Ectodermal cell (in vitro differentiated cells): ENCODE data around the gene ZNF490.
"Not testable (repeated sequence)": the region's sequence is repeated elsewhere in the genome, so short reads cannot be mapped to it uniquely, and the experiment has no call there.

Experiments
- H3K27ac ChIP-seq: 2 replicates; pipeline ENCODE4 v1.7.0; 2013; ENCODE audit warnings: mild to moderate bottlenecking, low read depth, low read length; ENCODE audit not compliant: insufficient read depth, poor library complexity, severe bottlenecking
- H3K27me3 ChIP-seq: 2 replicates; pipeline ENCODE4 v1.7.0; 2013; ENCODE audit warnings: mild to moderate bottlenecking, low read length; ENCODE audit not compliant: insufficient read depth, control insufficient read depth, poor library complexity, severe bottlenecking
- H3K36me3 ChIP-seq: one replicate; pipeline ENCODE4 v1.7.0; 2013; ENCODE audit warnings: low read length; ENCODE audit not compliant: control insufficient read depth, insufficient read depth
- H3K4me1 ChIP-seq: one replicate; pipeline ENCODE4 v1.7.0; 2013; ENCODE audit warnings: low read length; ENCODE audit not compliant: control insufficient read depth, insufficient read depth
- H3K4me3 ChIP-seq: 2 replicates; pipeline ENCODE4 v1.7.0; 2013; ENCODE audit warnings: low read depth, low read length, control low read depth; ENCODE audit not compliant: insufficient read depth
- H3K9me3 ChIP-seq: 2 replicates; pipeline ENCODE4 v1.7.0; 2013; ENCODE audit warnings: mild to moderate bottlenecking, low read length, moderate library complexity; ENCODE audit not compliant: control insufficient read depth
- WGBS, 2 experiments: methylation state at CpG; one replicate each; pipeline ENCODE4 v1.1.7; 2013; ENCODE audit warnings: missing lambda C conversion rate in 2 of 2; 5-methylcytosine and 5-hydroxymethylcytosine counted together

Gene ZNF490

GRCh38 chr19:12643716-12644115 is 33.1 kb upstream of the ZNF490 start:
- 96% methylated on average over 14 of the region's 14 CpGs for WGBS, 2 experiments
- not testable (repeated sequence) for H3K27me3 ChIP-seq, H3K4me1 ChIP-seq, H3K27ac ChIP-seq, H3K4me3 ChIP-seq, H3K9me3 ChIP-seq, H3K36me3 ChIP-seq

DNA sequence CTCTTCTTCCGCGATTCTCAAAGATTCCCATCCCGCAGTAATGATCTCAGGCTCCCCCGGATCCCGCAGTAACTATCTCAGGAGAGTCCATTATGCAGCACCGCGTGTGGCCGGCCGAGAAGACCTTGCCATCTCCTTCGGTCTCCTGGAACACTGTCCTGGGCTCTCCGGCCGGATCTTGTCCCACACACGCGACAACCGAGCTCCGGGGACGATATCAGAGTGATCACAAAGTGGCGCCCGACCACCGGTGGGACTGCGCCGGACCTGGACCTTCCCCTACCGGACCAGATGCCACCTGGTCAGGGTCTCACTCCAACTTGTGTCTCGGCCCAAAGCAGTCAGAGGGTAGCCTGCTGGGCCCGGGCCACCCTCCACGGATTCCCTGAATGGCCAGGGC is 31.9 kb upstream of the ZNF490 start:
- 95 to 96% methylated on average over 26 of the region's 26 CpGs for WGBS, 2 experiments
- Histone ChIP-seq H3K4me1 (no peaks in the 10 kb centered on the region), H3K27me3 (peaks cover 5% of the 10 kb centered on the region), H3K4me3 (no peak overlapping the region), H3K27ac (no peak overlapping the region), H3K36me3 (no peaks in the 10 kb centered on the region), H3K9me3 (no peaks in the 10 kb centered on the region)

DNA sequence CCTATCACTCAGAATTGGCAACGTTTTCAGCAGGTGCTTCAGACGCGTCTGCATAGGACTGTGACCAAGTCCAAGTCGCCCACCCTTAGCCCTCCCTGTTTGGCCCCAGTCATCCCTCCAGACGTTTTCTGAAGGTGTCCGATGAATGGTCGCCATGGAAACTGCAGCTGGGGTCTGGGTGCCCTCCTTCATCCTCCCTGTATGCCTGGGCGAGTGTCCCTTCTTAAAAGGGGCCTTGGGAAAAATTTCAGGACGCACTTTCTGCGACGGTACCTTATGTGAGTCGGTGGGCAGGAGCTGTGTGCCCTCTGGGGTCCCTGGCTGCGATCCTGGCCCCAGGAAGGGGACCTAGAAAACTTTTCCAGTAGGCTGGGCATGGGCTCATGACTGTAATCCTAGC is 30.8 kb upstream of the ZNF490 start:
- Histone ChIP-seq H3K36me3 (no peaks in the 10 kb centered on the region), H3K9me3 (no peaks in the 10 kb centered on the region), H3K4me3 (no peak overlapping the region), H3K4me1 (no peaks in the 10 kb centered on the region), H3K27me3 (peaks cover 5% of the 10 kb centered on the region), H3K27ac (no peak overlapping the region)
- 85 to 89% methylated on average over 13 of the region's 13 CpGs for WGBS, 2 experiments

DNA sequence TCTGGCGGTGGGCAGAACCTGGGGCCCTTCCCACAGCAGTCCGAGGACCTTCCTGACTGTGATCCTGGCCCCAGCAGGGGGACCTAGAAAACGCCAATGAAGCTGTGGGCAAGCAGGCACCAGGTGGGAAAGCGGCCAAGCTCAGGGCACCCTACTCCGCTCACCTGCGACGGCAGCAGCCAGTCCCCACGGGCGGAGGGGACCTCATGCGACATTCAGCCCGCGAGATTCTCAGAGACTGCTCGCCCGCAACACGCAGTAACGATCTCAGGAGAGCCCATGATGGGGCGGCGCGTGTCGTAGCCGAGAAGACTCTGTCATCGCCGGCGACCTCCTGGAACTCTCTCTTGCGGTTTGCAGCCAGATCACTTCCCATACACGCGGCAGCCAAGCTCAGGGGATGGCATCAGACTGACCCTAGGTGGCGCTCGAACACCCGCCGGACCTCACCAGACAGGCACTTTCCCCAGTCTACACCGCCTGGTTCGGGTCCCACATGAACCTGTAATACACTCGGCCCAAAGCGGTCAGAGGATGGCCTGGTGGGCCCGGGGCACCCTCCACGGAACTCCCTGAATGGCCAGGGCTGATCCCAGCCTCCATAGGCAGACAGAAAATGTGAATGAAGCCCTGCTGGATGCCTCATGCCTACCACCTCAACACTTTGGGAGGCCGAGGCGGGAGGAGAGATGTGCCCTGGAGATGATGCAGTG is 29.4 kb upstream of the ZNF490 start:
- Histone ChIP-seq H3K4me1 (no peaks in the 10 kb centered on the region), H3K4me3 (no peak overlapping the region), H3K27me3 (peaks cover 5% of the 10 kb centered on the region), H3K9me3 (no peaks in the 10 kb centered on the region), H3K36me3 (no peaks in the 10 kb centered on the region), H3K27ac (no peak overlapping the region)
- WGBS, 2 experiments: 22 to 26% methylated on average over 39 of the region's 39 CpGs

GRCh38 chr19:12638611-12639182 is 28.1 kb upstream of the ZNF490 start:
- H3K27ac ChIP-seq: no peak overlapping the region

DNA sequence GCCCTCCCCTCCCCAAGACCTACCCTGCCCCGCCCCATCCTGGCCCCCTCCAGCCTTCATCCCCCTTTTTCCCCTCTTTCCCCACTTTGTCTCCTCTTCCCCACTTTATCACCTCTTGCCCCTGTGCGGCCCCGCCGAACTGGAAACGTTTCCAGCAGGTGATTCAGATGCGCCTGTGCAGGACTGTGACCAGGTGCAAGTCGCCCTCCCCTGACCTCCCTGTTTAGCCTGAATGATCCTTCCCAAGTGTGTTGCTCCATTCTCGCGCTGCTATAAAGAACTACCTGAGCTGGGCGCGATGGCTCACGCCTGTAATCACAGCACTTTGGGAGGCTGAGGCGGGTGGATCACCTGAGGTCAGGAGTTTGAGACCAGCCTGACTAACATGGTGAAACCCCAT is 26.0 kb upstream of the ZNF490 start:
- Histone ChIP-seq H3K27ac (no peak overlapping the region), H3K9me3 (no peaks in the 10 kb centered on the region), H3K36me3 (no peaks in the 10 kb centered on the region), H3K27me3 (peaks cover 5% of the 10 kb centered on the region), H3K4me3 (no peak overlapping the region), H3K4me1 (no peaks in the 10 kb centered on the region)
- WGBS, 2 experiments: 92 to 93% methylated on average over 13 of the region's 13 CpGs

More at GRCh38 chr19:12638611-12639182, 28.1 kb upstream of the ZNF490 start:
- H3K4me1 ChIP-seq: no peaks in the 10 kb centered on the region
- H3K36me3 ChIP-seq: no peaks in the 10 kb centered on the region
- H3K27me3 ChIP-seq: peaks cover 5% of the 10 kb centered on the region
- WGBS, 2 experiments: 95% methylated on average over 22 of the region's 22 CpGs
- H3K4me3 ChIP-seq: no peak overlapping the region
- H3K9me3 ChIP-seq: no peaks in the 10 kb centered on the region

DNA sequence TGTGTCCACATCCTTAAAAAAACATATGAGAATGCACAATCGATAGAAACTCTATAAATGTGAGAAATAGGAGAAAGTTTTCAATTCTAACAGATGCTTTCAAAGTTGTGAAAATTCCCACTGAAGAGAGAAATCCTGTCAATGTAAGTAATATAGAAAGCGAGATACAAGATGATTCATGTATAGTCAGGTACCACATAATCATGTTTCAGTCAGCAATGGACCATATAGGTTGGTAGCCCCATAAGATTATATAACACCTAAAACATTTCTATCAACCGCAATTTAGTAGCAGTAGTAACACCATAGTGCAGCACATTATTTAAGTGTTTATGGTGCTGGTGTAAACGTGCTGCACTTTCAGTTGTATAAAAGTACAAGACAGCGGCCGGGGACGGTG is 18.6 kb upstream of the ZNF490 start:
- no peaks in the 10 kb centered on the region for H3K27me3 ChIP-seq
- WGBS, 2 experiments: 94 to 96% methylated on average over 7 of the region's 7 CpGs
- H3K9me3 ChIP-seq: peaks cover 12% of the 10 kb centered on the region
- peaks cover 66% of the 10 kb centered on the region for H3K36me3 ChIP-seq
- H3K4me1 ChIP-seq: no peaks in the 10 kb centered on the region
- no peak overlapping the region for H3K4me3 ChIP-seq
- no peak overlapping the region for H3K27ac ChIP-seq

DNA sequence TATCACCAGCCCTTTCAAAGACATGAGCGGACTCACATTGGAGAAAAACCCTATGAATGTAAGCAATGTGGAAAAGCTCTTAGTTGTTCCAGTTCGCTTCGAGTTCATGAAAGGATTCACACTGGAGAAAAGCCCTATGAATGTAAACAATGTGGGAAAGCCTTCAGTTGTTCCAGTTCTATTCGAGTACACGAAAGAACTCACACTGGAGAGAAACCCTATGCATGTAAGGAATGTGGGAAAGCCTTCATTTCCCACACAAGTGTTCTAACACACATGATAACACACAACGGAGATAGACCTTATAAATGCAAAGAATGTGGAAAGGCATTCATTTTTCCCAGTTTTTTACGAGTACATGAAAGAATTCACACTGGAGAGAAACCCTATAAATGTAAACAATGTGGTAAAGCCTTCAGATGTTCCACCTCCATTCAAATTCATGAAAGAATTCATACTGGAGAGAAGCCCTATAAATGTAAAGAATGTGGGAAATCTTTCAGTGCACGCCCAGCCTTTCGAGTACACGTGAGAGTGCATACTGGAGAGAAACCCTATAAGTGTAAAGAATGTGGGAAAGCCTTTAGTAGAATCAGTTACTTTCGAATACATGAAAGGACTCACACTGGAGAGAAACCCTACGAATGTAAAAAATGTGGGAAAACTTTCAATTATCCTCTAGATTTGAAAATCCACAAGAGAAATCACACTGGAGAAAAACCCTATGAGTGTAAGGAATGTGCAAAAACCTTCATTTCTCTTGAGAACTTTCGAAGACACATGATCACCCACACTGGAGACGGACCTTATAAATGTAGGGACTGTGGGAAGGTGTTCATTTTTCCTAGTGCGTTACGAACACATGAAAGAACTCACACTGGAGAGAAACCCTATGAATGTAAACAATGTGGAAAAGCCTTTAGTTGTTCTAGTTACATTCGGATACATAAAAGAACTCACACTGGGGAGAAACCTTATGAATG is 17.7 kb upstream of the ZNF490 start:
- no peak overlapping the region for H3K4me3 ChIP-seq
- WGBS, 2 experiments: 93 to 97% methylated on average over 16 to 17 of the region's 17 CpGs
- H3K27ac ChIP-seq: no peak overlapping the region
- H3K27me3 ChIP-seq: no peaks in the 10 kb centered on the region
- H3K36me3 ChIP-seq: peaks cover 74% of the 10 kb centered on the region
- H3K9me3 ChIP-seq: peaks cover 12% of the 10 kb centered on the region
- no peaks in the 10 kb centered on the region for H3K4me1 ChIP-seq

GRCh38 chr19:12626958-12627357 is 16.3 kb upstream of the ZNF490 start:
- Histone ChIP-seq H3K27ac (no peak overlapping the region), H3K9me3 (peaks cover 12% of the 10 kb centered on the region), H3K4me3 (no peak overlapping the region), H3K27me3 (no peaks in the 10 kb centered on the region), H3K36me3 (peaks cover 74% of the 10 kb centered on the region), H3K4me1 (no peaks in the 10 kb centered on the region)
- 96% methylated on average over 8 of the region's 8 CpGs for WGBS, 2 experiments
